Measurements from ENCODE around the gene ATG7.
"Not testable (repeated sequence)": the region's sequence is repeated elsewhere in the genome, so short reads cannot be mapped to it uniquely, and the experiment has no call there.

ATG7 gene

DNA sequence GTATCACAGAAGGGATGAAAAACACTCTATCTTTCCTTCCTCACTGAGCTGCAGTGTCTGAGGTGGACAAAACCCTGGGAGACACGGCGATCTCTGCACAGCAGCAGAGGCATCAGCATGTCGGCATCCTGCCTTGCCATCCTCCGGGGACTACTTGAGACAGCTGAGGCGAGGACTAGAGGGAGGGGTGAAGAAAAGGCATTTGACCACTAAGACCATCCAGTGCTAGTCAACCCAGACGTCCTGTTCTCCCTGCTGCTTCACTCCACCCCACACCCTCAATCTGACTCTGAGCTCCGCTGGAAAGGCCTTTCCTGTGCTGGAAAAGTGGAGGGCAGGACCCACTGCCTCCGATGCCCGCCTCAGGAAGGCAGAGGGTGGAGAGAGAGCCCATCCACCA lies 304.3 kb downstream of the ATG7 start:
- no peak for DNase-seq

DNA sequence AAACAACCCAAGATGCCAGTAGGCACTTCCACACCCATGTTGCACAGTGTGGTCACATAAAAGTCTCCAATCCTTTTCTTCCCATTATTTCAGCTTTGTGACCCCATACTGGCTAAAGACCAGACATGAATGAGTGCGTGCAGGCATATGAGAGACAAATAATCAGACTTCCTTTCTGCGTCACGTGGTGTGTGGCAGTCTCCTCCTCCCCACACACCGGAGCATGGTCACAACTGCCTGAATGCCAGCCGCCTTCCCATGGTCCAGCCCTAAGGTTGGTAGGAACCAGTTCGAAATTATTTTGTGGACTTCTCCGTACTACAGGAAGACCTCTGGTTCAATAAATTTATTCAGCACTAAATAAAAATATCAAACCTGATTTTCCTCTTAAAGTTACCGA lies 306.0 kb downstream of the ATG7 start:
- DNase-seq: no peak

DNA sequence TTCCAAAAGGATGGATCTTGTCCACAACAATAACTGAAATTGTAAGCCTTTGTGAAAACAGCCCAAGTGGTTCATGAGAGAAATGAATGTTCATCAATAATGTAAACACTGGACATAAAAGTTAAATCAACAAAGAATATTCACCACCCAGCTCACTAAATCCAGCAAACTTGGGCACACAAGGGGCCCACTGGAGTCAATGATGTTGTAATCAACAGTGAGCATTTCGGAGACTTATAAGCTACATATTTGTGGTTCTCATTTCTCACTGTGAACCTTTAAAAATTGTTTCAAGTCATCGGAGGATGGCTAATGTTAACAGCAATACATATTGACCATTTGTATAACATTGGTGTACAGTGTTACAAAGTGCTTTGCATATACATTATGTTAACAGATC lies 308.4 kb downstream of the ATG7 start:
- DNase-seq: no peak

DNA sequence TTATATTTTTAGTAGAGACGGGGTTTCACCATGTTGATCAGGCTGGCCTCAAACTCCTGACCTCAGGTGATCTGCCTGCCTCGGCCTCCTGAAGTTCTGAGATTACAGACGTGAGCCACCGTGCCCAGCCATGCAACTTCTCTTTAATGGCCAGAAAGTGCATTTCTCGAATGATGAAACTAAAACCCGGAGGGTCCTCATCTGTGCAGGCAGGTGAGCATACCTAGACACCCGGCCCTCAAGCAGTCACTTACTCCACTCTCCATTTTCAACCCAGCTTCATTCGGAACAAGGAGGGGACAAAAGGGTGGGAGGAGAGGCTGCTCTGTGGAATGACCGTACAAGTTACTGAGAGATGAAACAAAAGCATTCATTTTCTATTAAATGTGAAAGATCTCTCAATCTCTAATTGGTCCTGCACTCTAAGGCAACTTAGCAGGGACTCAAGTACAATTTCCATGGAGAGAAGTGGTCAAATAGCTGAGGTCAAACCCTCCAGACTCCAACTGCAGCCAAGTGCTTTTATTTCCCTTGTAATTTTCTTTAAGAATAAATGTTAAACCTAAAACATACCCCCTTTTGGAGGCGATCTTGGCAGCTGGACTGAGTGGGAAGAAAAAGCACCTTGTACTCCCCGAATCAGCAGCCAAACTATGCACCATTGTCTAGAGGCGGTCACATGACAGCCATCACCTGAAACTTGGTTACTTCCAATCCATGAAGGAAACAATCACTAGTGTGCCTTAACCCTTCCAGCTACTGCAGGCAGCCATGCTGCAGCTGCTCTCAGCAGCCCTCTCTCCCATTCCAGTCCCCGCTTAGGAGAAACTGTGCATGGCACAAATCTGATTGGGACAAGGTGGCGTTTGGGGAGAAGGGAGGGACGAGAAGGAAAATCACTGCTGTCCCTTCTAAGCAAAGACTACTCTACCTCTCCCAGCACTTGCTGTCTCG lies 309.3 kb downstream of the ATG7 start:
- DNase-seq: no peak

DNA sequence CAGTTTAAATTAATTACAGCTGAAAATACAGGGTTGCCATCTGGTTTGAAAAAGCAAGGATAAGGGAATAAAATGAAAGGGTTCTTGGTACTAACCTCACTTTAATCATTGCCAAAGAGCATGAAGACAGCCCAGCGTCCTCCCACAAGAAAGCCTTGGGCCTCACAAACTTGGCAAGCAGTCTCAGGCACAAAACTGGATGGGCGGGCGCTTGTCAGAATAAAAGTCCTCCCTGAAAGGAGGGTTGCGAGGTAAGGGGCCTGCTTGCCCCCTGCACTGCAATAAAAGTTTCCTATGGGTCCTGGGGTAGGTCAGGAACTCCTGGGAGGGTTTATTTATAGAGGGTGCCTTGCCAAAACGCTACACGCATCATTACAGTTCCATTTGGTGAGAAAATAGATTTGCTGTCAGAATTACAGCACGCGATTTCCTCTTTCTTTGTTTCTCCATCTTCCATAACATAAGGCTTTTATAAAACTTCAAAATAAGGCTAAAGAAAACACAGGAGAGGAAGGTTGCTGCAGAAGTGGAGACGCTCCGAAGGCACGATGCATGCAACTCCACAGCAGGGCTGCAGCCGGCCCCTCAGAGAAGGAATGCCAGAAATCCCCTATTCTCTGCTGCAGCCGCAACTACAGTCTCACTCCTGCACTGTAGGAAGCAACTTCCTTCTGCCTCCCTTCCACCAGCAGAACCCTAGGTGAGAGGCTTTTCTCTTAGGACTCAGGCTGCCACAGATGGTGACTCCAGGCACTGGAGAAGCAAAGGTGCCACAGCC lies 310.2 kb downstream of the ATG7 start:
- DNase-seq: no peak

DNA sequence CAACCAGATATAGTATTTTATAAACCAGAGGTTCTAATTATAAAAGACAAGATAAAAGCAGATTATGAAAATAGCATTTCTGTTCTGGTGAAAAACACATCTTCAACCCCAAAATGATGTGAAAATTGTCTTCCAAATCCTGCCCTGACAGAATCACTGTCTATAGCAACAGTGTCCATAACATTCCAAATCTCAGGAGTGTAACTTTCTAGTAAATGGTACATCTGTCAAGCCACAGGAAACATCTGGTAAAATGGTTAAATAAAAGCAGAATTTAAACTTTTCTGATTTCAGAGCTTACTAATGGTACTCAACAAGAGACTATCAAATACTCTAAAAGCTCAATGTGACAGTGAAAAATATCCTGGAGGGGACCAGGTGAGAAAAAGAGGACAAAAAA lies 311.0 kb downstream of the ATG7 start:
- DNase-seq: no peak

DNA sequence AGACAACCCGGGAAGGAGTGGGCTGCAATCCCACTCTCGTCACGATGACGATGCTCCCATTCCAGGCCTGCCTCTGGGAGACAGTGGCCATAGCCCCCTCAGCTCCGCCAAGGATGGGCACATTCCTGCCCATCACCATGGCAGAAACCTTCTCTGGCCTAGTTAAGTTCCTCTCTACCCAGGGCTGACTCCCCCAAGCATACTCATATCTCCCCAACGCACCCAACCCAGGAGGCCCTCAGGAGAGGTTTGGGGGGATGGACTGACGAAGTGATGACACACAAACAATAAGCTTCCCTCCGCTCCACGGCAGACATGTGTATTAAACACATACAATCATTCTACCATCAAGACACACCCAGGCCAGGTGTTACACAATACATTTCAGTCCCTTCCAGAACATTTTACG lies 311.4 kb downstream of the ATG7 start:
- DNase-seq: no peak

DNA sequence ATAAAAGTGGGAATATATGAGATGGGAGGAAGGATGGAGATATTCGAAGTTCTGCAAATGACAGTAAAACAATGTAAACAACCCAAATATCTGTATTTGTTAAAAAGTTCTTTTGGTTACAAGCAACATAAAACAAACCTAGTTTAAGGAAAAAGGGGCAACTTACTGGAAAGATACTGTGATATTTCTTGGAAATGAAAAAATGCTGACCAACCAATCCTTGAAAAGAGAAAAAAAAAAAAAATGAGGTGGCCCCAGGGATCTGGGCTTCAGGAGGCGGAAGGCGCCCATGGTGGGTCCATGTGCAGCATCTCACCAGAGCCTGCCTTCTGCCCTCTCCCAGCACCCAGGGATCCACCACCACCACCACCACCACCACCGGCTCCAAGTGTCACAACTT lies 312.4 kb downstream of the ATG7 start:
- no peak for DNase-seq

DNA sequence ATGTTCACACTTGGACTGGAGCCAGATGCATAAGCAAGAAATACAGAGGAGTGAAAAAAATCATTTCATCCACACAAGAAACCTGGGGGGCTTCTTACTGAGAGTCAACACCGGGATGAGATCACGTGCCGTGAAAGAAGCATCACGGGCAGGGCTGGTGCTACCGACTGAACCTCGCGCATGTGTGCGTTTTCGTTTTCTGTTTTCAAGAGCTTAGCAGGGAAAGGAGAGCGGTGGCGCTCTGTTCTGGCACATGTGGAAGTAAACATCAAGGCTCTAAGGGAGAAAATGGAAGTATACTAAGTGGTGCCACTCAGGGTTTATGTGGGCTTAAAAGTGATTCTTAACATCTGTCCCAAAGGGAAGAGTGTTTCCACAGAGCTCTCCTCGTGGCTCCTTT lies 315.6 kb downstream of the ATG7 start:
- DNase-seq: no peak

DNA sequence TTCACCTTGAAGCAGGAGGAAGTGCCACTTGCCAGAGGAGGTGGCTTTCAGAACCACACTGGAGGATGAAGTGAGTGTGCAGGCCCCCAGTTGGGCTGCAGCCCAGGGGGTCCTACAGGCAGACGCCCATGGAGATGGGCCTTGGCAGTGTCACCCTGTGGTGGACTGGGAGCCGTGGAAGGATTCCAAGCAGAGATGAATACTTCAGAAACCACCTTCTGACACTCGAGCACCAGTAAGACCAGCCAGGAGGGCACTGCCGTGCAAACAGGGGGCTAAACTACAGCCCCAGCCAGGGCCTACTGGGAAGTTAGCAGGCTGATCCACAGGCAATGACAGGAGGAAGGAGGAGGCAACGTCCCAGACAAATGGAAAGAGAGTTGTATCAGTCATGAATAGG lies 316.1 kb downstream of the ATG7 start:
- no peak for DNase-seq

DNA sequence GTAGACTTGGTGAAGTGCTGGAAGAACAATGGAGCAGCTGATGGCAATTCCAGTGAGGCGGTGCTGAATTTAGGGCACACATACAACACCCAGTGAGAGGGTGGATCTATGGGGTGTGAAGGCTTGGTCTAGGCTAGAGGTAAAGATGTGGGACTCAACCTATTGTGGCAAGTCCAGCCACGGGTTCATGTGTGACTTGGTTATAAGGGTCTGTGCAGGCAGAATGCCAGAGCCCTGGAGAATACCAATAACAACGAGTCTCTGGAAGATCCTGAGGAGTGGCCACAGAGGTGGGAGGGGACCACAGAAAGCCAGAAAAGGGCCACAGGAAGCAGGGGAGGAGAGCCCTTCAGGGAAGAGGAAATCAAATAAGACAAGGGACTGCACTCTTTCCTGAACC lies 316.6 kb downstream of the ATG7 start:
- no peak for DNase-seq

DNA sequence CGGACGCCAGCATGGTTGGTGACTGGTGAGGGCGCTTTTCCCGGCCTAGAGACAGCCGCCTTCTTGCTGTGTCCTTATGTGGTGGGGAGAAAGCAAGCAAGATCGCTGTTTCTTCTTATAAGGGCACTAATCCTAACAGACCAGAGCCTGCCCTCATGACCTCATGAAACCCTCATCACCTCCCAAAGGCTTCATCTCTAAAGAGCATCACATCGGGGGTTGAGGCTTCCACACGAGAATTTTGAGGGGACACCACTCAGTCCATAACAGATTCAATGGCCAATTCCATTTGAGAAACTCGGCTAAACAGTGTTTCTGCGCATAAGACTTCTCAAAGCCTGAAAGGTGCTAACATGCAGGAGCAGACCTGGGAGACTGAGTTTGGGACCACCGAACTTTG lies 317.5 kb downstream of the ATG7 start:
- DNase-seq: no peak

DNA sequence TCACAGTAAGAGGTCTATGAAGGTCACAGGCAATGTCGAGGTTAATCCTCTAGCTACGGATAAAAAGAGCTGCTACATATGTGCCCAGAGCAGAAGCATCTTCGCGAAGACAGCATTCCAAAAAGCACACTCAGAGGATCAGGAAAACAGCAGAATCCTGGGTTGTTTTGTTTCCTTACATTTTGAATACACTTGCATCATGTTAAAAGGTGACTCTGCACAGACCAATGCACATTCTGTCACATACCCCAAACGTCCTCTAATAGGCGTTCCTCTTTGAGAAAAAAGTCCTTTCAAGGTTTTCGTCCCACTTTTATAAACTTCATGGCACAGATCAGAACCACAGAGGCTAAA lies 318.8 kb downstream of the ATG7 start:
- DNase-seq: no peak

DNA sequence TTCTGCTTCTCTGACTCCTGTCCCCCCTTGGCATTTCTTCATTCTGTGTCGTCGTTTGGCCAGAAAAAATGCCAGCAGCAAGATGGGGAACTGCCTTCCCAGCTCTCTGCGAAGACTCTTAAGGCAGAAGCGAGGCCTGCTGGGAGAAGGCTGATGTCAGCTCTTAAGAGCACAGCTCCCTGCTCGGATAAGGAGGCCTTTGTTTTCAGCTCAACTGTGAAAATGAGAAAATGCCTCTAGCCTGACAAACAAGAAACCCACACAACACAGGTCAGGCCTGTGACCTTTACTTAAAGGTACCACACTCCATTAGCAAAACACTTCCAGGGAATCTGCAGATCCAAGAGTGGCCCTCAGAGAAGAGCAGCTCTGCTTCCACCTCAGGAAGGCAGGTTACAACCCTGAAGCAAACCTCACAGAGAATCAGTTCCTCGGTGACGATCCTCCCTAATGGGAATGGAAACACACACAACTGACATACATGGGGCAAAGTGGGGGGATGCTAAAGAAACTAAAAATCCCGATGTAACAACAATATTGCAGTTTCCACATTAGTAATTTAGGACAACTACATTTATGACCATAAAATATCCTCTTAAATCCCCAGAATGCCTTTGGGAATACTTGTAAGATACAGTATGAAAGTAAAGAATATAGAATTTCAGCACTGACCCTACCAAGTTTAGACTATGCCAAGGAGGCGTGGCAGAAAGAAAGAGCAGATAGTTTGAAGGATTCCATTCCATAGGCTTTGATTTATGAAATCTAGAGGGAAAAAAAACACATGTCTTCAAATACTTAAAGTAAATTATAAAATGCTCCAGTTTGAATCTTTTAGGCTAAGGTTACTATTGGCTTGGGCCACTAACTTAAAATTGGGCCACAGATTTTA lies 319.4 kb downstream of the ATG7 start:
- no peak for DNase-seq

DNA sequence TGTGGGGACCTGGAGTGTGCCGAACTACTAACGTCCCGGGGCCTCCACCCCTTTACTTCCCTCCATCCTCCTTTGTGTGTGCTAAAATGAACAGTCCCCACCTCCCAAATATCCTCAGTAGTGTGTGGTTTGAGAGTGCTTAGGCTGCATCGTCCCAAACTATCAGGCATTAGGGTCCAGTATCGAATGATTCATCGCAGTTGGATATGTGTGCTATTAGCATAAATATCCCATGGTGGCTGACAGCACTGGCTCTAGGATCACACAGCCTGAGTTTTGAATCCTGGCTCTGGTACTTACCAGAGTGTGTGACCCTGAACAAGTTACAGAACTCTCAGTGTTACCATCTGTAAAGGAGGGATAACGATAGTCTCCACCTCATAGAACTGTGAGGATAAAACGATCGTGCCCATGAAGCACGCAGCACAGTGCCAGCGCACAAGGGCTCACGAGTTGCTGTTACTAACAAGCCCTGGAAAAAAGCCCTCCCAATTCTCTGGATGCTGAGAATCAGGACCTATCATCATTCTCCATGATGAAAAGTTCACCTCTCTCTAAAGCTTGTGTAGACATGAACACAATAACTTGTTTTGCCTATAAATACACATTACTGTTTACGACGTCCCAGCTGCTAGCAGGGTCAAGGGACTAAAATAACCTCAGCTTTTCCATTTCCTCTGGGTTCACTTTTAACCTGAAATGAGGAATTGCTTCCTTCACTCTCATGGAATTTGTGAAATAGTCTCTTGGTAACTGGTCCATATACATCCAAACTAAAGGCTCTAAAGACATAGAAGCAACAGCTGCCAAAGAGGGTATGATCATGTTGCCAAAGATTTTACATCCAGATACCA lies 320.5 kb downstream of the ATG7 start:
- no peak for DNase-seq

DNA sequence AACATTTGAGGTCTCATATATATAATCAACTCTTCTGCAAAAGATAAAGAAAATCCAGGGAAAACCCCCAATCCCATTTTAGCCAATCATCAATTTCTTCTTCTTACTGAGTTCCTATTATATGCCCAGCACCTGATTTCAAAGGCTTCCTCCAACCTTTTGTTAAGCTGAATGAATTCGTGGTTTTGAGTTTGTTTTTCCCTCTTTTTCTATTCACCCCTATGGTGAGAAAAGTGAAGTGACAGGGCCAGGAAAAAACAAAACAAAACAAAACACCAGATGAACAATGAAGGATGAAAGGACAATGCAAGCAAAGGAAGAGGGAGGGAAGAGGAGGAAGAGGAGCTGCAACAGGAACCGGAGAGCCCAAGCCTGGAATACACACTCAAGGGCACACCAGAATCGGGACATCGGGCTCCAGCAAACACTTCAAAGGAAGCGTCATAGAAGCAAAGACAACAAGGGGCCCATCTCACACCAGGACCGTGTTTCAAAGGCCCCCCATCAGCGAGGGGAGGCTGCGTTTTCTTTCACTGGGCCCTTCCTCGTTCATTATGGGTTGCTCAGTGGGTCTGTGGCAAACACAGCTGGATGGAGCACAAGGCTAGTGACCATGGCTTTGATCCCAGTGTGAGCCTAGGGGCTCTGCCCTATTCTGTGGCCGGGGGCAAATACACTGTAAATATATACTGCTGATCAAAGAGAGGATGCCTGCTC lies 321.3 kb downstream of the ATG7 start:
- DNase-seq: no peak

DNA sequence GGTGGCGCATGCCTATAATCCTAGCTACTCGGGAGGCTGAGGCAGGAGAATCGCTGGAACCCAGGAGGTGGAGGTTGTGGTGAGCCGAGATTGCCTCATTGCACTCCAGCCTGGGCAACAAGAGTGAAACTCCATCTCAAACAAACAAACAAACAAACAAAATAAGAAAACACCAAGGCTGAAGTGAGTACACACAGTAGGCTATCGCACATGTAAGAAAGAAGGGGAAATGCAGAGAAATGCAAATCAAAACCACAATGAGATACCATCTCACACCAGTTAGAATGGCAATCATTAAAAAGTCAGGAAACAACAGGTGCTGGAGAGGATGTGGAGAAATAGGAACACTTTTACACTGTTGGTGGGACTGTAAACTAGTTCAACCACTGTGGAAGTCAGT lies 322.8 kb downstream of the ATG7 start:
- DNase-seq: not testable (repeated sequence)

DNA sequence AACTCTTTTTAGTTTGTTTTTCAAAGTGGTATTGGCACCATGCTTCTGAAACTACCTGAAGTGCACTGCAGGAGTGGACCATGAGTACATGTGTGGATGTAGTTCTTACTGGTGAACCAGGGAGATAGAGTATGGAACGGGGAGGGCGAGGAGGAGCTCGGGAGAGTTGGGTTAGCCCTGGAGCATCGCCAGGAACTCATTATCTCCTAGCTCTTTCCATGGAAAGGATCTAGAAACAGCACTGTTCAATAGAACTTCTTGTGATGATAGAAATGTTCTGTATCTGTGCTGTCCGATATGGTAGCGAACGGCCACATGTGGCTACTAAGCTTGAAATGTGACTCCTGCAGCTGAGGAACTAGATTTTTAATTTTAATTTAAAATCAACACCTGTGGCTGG lies 324.2 kb downstream of the ATG7 start:
- peak; percentile 33 for DNase-seq

DNA sequence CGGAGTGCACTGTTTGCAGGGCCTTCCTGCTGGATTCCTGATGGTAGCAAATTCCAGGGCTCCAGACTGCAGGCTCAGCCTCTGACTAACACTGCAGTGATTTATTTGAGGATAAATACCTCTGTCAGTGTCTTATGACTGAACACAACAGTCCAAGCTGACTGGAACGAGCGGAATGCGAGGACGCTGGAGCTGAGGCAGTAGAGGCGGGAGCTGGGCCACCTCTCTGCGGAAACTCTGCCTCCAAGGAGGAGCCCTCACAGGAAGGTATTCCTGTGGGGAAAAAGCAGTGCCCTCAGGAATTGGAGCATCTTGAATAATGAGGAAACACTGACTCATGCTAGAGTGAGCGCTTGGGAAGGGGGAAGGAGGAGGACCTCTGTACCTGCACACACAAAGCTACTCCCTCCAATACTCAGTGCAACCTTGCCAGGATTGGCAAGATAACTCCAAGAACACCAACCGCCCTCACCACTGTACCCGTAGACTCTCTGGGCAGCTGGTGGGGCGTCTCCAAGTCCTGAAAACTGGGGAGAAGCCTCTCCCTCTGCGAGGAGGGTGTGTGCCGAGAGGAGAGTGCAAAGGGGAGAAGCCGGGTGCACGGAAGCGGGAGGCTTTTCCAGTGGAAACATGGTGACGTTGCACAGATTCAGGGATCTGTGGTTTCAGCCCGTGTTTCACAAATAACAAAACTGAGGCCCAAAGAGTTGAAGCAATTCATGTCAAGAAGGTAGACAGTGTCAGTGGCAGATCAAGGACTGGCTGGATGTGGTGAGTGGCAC lies 328.5 kb downstream of the ATG7 start:
- no peak for DNase-seq

DNA sequence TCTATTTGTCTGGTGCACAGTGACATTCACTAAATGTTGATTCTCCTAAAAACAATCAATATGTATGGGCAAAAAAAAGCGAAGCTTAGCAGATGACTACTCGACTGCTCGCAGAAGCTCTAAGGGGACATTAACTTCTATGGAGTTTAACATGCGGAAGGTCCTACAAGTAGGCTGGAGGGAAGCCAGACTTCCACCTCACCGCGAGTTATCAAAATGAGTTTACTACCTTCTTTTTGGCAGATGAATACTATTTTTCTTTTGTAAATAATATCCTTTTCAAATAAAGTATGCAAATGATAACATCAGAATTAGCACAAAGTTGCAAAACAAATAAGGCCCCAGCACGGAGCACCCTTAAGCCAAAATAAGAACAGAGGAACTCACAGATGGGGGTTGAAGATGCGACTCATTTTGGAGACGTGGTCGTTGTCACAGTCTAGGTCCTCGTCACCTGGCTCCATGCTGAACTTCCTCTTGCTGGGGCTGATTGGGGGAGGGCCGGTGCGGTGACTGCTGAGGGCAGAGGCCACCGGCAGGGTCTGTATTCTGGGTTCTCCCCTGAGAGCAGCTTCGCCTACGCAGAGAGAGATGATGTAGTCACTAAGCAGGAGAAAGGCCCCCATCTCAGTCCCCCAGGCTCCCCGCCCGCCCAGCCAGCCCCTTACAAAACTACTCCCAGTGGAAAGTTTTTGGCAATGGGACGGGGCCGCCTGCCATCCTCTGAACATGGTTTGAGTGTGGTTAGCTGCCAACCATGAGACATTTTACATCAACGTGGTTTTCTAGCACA lies 329.4 kb downstream of the ATG7 start:
- DNase-seq: no peak

Measured in COR-L47 (cell line).